K562 (cell line): ENCODE results near the gene ZNF195. TPM values are rescaled to one million over a fixed set of nuclear protein-coding genes. Genes with fewer than 3 reads are reported as not detected.

Experiments
- ADNP ChIP-seq: fragments of 200-800 bp; sonication (Bioruptor generic); IDR thresholded peaks from 2 replicates; pipeline ENCODE4 v1.6.1; 2016; ENCODE audit warnings: missing genetic modification characterization, missing compliant biosample characterization
- ASH1L ChIP-seq: fragments of 450-650 bp; IDR thresholded peaks from 2 replicates; pipeline ENCODE4 v1.6.1; 2018; ENCODE audit warnings: borderline replicate concordance, mild to moderate bottlenecking, low read depth; ENCODE audit not compliant: partially characterized antibody
- ELF2 ChIP-seq: fragments of 250-450 bp; sonication (Bioruptor Pico); IDR thresholded peaks from 2 replicates; pipeline ENCODE4 v1.5.0; 2021; ENCODE audit warnings: mild to moderate bottlenecking
- HDAC2 ChIP-seq: fragments of 450-650 bp; IDR thresholded peaks from 2 replicates; pipeline ENCODE4 v1.6.1; 2016; ENCODE audit warnings: mild to moderate bottlenecking
- MAFF ChIP-seq: IDR thresholded peaks from 2 replicates; pipeline ENCODE4 v1.6.1; 2012; ENCODE audit warnings: low read length, improper control_type of control experiment
- MIER1 ChIP-seq: fragments of 450-650 bp; IDR thresholded peaks from 2 replicates; pipeline ENCODE4 v1.6.1; 2016; ENCODE audit warnings: antibody characterized with exemption, mild to moderate bottlenecking, low read depth
- MLX ChIP-seq, 2 experiments: fragments of 450-650 bp in 1 of 2; sonication (generic) in 1 of 2; formaldehyde crosslinking; conservative IDR thresholded peaks; 2 replicates each; pipeline versions ENCODE4 v1.4.0 to v1.8.1; 2020 to 2022; ENCODE audit warnings: mild to moderate bottlenecking in 1 of 2, missing genetic modification reagents in 1 of 2
- NRF1 ChIP-seq, 2 experiments: fragments of 450-650 bp; IDR thresholded peaks in 1 of 2; conservative IDR thresholded peaks in 1 of 2; 2 replicates each; pipeline ENCODE4 v1.6.1; 2014; ENCODE audit warnings: mild to moderate bottlenecking in 2 of 2
- POLR3A ChIP-seq: IDR thresholded peaks from 2 replicates; pipeline ENCODE4 v1.6.1; 2011; ENCODE audit warnings: borderline replicate concordance, mild to moderate bottlenecking, moderate library complexity; ENCODE audit not compliant: insufficient read length, insufficient read depth; ENCODE audit errors: extremely low read depth
- RFX7 ChIP-seq: fragments of 250-450 bp; sonication (Bioruptor Pico); IDR thresholded peaks from 2 replicates; pipeline ENCODE4 v1.5.1; 2021; ENCODE audit warnings: mild to moderate bottlenecking
- SMAD3 ChIP-seq: fragments of 450-650 bp; formaldehyde crosslinking; conservative IDR thresholded peaks from 2 replicates; pipeline ENCODE4 v1.4.0; 2020; ENCODE audit warnings: mild to moderate bottlenecking
- SRSF7 ChIP-seq: fragments of 200-400 bp; formaldehyde crosslinking; optimal IDR thresholded peaks from 2 replicates; pipeline ENCODE3; 2017; ENCODE audit warnings: mild to moderate bottlenecking, low read depth, low read length
- TAF9B ChIP-seq: fragments of 450-650 bp; IDR thresholded peaks from 2 replicates; pipeline ENCODE4 v1.6.1; 2018; ENCODE audit warnings: mild to moderate bottlenecking; ENCODE audit not compliant: partially characterized antibody
- XRCC5 ChIP-seq: fragments of 200-400 bp; formaldehyde crosslinking; IDR thresholded peaks from 2 replicates; pipeline ENCODE4 v1.6.1; 2017; ENCODE audit warnings: low read depth, mild to moderate bottlenecking, low read length
- ZBTB17 ChIP-seq: fragments of 450-650 bp; formaldehyde crosslinking; IDR thresholded peaks from 2 replicates; pipeline ENCODE4 v1.4.0; 2020; ENCODE audit warnings: mild to moderate bottlenecking
- ZBTB40 ChIP-seq, 2 experiments: fragments of 450-650 bp in 1 of 2; sonication (generic) in 1 of 2; formaldehyde crosslinking in 1 of 2; IDR thresholded peaks; 2 replicates each; pipeline versions ENCODE4 v1.7.1 to v1.9.0; 2016 to 2022; ENCODE audit warnings: inconsistent platforms in 1 of 2, mild to moderate bottlenecking in 1 of 2, missing genetic modification reagents in 1 of 2
- ZFP30 ChIP-seq: fragments of 250-450 bp; sonication (Bioruptor Pico); IDR thresholded peaks from 2 replicates; pipeline ENCODE4 v1.8.0; 2022; ENCODE audit warnings: moderate library complexity, mild to moderate bottlenecking, inconsistent platforms, borderline replicate concordance
- ZNF23 ChIP-seq: fragments of 250-450 bp; sonication (Bioruptor Pico); IDR thresholded peaks from 2 replicates; pipeline ENCODE4 v1.4.0; 2020; ENCODE audit warnings: mild to moderate bottlenecking
- polyA plus RNA-seq, 8 experiments: library from polyadenylated mRNA; depleted of rRNA in 4 of 8; stranded (reverse) in 5 of 8; unstranded in 3 of 8; fragments of >200 nt; fragmentation: Nextera tagmentation in 2 of 8; fragmentation: Illumina TruSeq in 1 of 8; extraction: Ambion mirVana in 2 of 8; extraction: Trizol in 1 of 8; gene quantifications; 2 replicates each; pipeline versions ENCODE4 v1.2.1 to v1.2.3, GENCODE V29; 2011 to 2014; ENCODE audit warnings: inconsistent platforms in 1 of 8, missing spikeins in 1 of 8
- total RNA-seq, 7 experiments: library from RNA; depleted of rRNA in 6 of 7; stranded (reverse); fragments of >200 nt in 6 of 7; fragmentation: Illumina TruSeq in 2 of 7; extraction: Trizol in 2 of 7; gene quantifications; 2 replicates each; pipeline versions ENCODE4 v1.2.1 to v1.2.3, GENCODE V29; 2011 to 2021; ENCODE audit warnings: low replicate concordance in 1 of 7

The ZNF195 gene
- total and polyA plus RNA-seq, 9 of the 15 experiments (the other 6 are each of a cell fraction or from before 2014, with no cell fraction given): 42.1 to 75.5 (median 60.4) TPM

GRCh38 chr11:3378426-3379423, at the start of gene ZNF195 (continued):
- TF ChIP-seq SRSF7 (no peak), ASH1L (peak; percentile 74), RFX7 (CRISPR knock-in tag) (no peak), HDAC2 (peak; percentile 63), ELF2 (CRISPR knock-in tag) (peak; percentile 69; the same call in 1 of the 2 replicates), ZFP30 (CRISPR knock-in tag) (no peak), NRF1 (conservative IDR thresholded peaks at IDR 0.05 in 1 of 2, IDR thresholded peaks at IDR 0.05 in 1 of 2) (peak; percentile 50 to 60; a peak in 3 of 4 replicates), ZBTB40 (IDR thresholded peaks at IDR 0.05) (peak; percentile 98), ZBTB40 (CRISPR knock-in tag; IDR thresholded peaks at IDR 0.05) (no peak), MAFF (no peak), SMAD3 (CRISPR knock-in tag) (no peak), POLR3A (no peak), MLX (CRISPR knock-in tag; conservative IDR thresholded peaks at IDR 0.05) (no peak), ZBTB17 (CRISPR knock-in tag) (no peak; the same call in 1 of the 2 replicates), ADNP (no peak), XRCC5 (peak; percentile 85; the same call in 1 of the 2 replicates), ZNF23 (CRISPR knock-in tag) (no peak), TAF9B (peak; percentile 79), MIER1 (no peak)
